Panc1 (cell line): Measurements from ENCODE around the gene ZNF469. TPM values are rescaled to one million over a fixed set of nuclear protein-coding genes. Genes with fewer than 3 reads are reported as not detected.

Source experiments
- ATAC-seq: fragments of 200-7000 bp; cut with Tn5 transposase; 2 replicates; pipeline ENCODE4 v1.9.1; 2020; ENCODE audit warnings: mild to moderate bottlenecking, moderate library complexity
- BruUV-seq: library from RNA; stranded (reverse); fragments of 400-500 nt; replicated peaks from 2 replicates; lab custom pipeline; 2021; lab: Mats Ljungman, UMichigan
- CTCF ChIA-PET: fragments of 300-600 bp; sonication (Branson Sonifier 250); formaldehyde crosslinking; loops from one replicate; lab custom pipeline; 2022; ENCODE audit warnings: antibody characterized with exemption; lab: Charles Lee
- POLR2A ChIA-PET: fragments of 300-600 bp; sonication (Branson Sonifier 250); formaldehyde crosslinking; loops from one replicate; lab custom pipeline; 2022; ENCODE audit warnings: antibody characterized with exemption; lab: Charles Lee
- DNase-seq: peaks from one replicate; pipeline ENCODE4 v3.0.0-alpha.2; 2010; ENCODE audit warnings: low read depth, low spot score
- H3K27ac ChIP-seq: 2 replicates; pipeline ENCODE4 v1.5.1; 2011; ENCODE audit warnings: mild to moderate bottlenecking, low read length, inconsistent platforms
- H3K27me3 ChIP-seq: fragments of 200-500 bp; sonication (Bioruptor generic); 2 replicates; pipeline ENCODE4 v1.6.0; 2014; ENCODE audit warnings: low read length, inconsistent platforms; ENCODE audit not compliant: control insufficient read depth, insufficient read depth
- H3K36me3 ChIP-seq: fragments of 200-500 bp; sonication (Bioruptor generic); 2 replicates; pipeline ENCODE4 v1.5.1; 2014; ENCODE audit warnings: inconsistent platforms, mild to moderate bottlenecking, low read length, moderate library complexity; ENCODE audit not compliant: control insufficient read depth, insufficient read depth
- H3K4me1 ChIP-seq: 2 replicates; pipeline ENCODE4 v1.5.1; 2011; ENCODE audit warnings: inconsistent platforms, mild to moderate bottlenecking, low read length, moderate library complexity; ENCODE audit not compliant: control insufficient read depth, insufficient read depth
- H3K4me3 ChIP-seq, 2 experiments: 2 replicates each; pipeline ENCODE4 v1.5.1; 2011 to 2012; ENCODE audit warnings: low read depth in 2 of 2, low read length in 2 of 2, mild to moderate bottlenecking in 2 of 2, inconsistent platforms in 1 of 2, moderate library complexity in 1 of 2
- H3K9me3 ChIP-seq: fragments of 200-500 bp; sonication (Bioruptor generic); 2 replicates; pipeline ENCODE4 v1.5.1; 2014; ENCODE audit warnings: low read depth, mild to moderate bottlenecking, inconsistent platforms, low read length, moderate library complexity; ENCODE audit not compliant: control insufficient read depth, insufficient read depth
- POLR2AphosphoS5 ChIP-seq: IDR thresholded peaks from 2 replicates; pipeline ENCODE4 v1.6.1; 2012; ENCODE audit warnings: mild to moderate bottlenecking, low read depth, low read length, moderate library complexity
- SIN3A ChIP-seq: IDR thresholded peaks from 2 replicates; pipeline ENCODE4 v1.6.1; 2012; ENCODE audit warnings: low read depth, mild to moderate bottlenecking, low read length, moderate library complexity, borderline replicate concordance; ENCODE audit not compliant: insufficient read depth
- TCF7L2 ChIP-seq: IDR thresholded peaks from 2 replicates; pipeline ENCODE4 v1.6.1; 2011; ENCODE audit warnings: mild to moderate bottlenecking, low read depth, low read length, inconsistent platforms
- in situ Hi-C: cut with HindIII; loops from 2 replicates; pipeline ENCODE4 v1.10.0; 2016; ENCODE audit warnings: low sequenced_read_pairs, low pct_unique_long_range_greater_than_20kb
- intact Hi-C: fragments of 100-400 bp; cut with micrococcal nuclease; formaldehyde crosslinking; loops from one replicate; pipeline ENCODE4 v1.10.0; 2022; ENCODE audit not compliant: unreplicated experiment
- total RNA-seq: library from RNA; stranded (reverse); gene quantifications from one replicate; pipeline ENCODE4 v1.2.1, GENCODE V29; 2021; ENCODE audit not compliant: unreplicated experiment
- TF ChIP-seq, protein P1 (sequence below): fragments of 450-650 bp; IDR thresholded peaks from 2 replicates; pipeline ENCODE4 v1.5.1; 2017; ENCODE audit warnings: mild to moderate bottlenecking
- TF ChIP-seq, protein P2 (sequence below), 2 experiments: IDR thresholded peaks; 2 replicates each; pipeline ENCODE4 v1.6.1; 2011 to 2012; ENCODE audit warnings: low read depth in 2 of 2, control low read depth in 1 of 2, low read length in 1 of 2, mild to moderate bottlenecking in 1 of 2, moderate library complexity in 1 of 2; ENCODE audit not compliant: insufficient read depth in 1 of 2

The ZNF469 gene
- total RNA-seq, 1 experiment from 2014 or later, result 1.3 TPM

DNA sequence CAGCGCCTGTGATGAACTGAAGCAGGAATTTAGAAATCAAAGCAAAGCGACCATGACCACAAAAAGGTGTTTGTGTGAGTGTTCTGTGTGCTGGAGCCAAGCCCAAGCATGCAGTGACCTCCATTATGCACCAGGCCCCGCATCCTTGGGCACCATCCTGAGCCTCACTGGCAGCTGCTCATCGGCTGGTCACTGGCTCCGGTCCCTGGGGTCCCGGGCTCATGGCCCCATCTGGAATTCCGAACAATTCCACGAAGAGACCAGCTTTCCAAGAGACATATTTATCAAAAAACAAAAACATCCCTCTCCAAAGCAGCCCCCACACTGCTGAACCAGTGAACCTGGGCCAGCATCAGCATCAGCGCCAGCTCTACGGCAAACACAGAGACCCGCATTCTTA is 15.2 kb upstream of the ZNF469 start:
- no peak for ATAC-seq
- POLR2A ChIA-PET, result no interaction called here
- Histone ChIP-seq H3K27me3 (no peaks in the 10 kb centered on the region), H3K4me3 (no peak overlapping the region), H3K4me1 (no peaks in the 10 kb centered on the region), H3K36me3 (no peaks in the 10 kb centered on the region), H3K9me3 (no peaks in the 10 kb centered on the region; the same call in 1 of the 2 replicates), H3K27ac (no peak overlapping the region)
- CTCF ChIA-PET, result no interaction called here
- BruUV-seq, result no TSS peak
- no peak for TF ChIP-seq POLR2AphosphoS5
- TF ChIP-seq, protein P1, sequence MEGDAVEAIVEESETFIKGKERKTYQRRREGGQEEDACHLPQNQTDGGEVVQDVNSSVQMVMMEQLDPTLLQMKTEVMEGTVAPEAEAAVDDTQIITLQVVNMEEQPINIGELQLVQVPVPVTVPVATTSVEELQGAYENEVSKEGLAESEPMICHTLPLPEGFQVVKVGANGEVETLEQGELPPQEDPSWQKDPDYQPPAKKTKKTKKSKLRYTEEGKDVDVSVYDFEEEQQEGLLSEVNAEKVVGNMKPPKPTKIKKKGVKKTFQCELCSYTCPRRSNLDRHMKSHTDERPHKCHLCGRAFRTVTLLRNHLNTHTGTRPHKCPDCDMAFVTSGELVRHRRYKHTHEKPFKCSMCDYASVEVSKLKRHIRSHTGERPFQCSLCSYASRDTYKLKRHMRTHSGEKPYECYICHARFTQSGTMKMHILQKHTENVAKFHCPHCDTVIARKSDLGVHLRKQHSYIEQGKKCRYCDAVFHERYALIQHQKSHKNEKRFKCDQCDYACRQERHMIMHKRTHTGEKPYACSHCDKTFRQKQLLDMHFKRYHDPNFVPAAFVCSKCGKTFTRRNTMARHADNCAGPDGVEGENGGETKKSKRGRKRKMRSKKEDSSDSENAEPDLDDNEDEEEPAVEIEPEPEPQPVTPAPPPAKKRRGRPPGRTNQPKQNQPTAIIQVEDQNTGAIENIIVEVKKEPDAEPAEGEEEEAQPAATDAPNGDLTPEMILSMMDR, result no peak
- TF ChIP-seq, protein P2, sequence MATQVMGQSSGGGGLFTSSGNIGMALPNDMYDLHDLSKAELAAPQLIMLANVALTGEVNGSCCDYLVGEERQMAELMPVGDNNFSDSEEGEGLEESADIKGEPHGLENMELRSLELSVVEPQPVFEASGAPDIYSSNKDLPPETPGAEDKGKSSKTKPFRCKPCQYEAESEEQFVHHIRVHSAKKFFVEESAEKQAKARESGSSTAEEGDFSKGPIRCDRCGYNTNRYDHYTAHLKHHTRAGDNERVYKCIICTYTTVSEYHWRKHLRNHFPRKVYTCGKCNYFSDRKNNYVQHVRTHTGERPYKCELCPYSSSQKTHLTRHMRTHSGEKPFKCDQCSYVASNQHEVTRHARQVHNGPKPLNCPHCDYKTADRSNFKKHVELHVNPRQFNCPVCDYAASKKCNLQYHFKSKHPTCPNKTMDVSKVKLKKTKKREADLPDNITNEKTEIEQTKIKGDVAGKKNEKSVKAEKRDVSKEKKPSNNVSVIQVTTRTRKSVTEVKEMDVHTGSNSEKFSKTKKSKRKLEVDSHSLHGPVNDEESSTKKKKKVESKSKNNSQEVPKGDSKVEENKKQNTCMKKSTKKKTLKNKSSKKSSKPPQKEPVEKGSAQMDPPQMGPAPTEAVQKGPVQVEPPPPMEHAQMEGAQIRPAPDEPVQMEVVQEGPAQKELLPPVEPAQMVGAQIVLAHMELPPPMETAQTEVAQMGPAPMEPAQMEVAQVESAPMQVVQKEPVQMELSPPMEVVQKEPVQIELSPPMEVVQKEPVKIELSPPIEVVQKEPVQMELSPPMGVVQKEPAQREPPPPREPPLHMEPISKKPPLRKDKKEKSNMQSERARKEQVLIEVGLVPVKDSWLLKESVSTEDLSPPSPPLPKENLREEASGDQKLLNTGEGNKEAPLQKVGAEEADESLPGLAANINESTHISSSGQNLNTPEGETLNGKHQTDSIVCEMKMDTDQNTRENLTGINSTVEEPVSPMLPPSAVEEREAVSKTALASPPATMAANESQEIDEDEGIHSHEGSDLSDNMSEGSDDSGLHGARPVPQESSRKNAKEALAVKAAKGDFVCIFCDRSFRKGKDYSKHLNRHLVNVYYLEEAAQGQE (IDR thresholded peaks at IDR 0.05; ENCODE audit: insufficient read depth in 1 of 2, low read depth in 2 of 2, low read length in 1 of 2), result no peak
- TF ChIP-seq TCF7L2, result no peak
- in situ Hi-C loops, result no loop called here
- no peak for DNase-seq
- intact Hi-C loops, result no loop called here

DNA sequence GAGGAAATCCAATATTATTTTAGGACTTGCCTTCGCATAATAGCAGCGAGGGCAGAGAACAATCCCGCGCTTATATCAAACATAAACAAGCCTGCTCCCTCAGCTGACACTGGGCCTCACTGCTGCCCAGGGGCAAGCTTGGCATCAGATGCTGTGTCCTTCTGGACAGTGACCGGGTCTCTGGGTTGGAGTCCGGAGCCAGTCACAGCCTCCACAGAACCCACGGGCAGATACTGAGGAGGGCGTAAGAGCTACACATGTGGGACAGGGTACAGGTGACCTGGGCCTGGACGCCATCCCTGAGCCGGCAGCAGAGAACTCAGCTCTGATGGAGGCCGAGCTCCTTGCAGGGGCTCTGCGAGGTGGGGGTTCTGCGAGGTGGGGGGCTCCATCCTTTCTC is 14.7 kb upstream of the ZNF469 start:
- intact Hi-C loops, result no loop called here
- ChIA-PET POLR2A (no interaction called here), CTCF (no interaction called here)
- Histone ChIP-seq H3K36me3 (no peaks in the 10 kb centered on the region), H3K9me3 (no peaks in the 10 kb centered on the region; the same call in 1 of the 2 replicates), H3K4me1 (no peaks in the 10 kb centered on the region), H3K27me3 (no peaks in the 10 kb centered on the region), H3K4me3 (no peak overlapping the region), H3K27ac (no peak overlapping the region)
- ATAC-seq (no peak), DNase-seq (no peak)
- in situ Hi-C loops, result no loop called here
- no TSS peak for BruUV-seq
- TF ChIP-seq TCF7L2 (no peak), SIN3A (no peak), POLR2AphosphoS5 (no peak)
- TF ChIP-seq, protein P1, result no peak
- TF ChIP-seq, protein P2 (IDR thresholded peaks at IDR 0.05; ENCODE audit: insufficient read depth in 1 of 2, low read depth in 2 of 2, low read length in 1 of 2), result no peak
